Renal pelvis (tissue), 4 donors: Measurements from ENCODE around the gene AUTS2. TPM values are rescaled to one million over a fixed set of nuclear protein-coding genes. Genes with fewer than 3 reads are reported as not detected.
"Not testable (repeated sequence)": the region's sequence is repeated elsewhere in the genome, so short reads cannot be mapped to it uniquely, and the experiment has no call there.

Experiments used
- DNase-seq: peaks from one replicate; pipeline ENCODE4 v3.0.0-alpha.2; 2013
- polyA plus RNA-seq, 3 donors: library from polyadenylated mRNA; unstranded; fragments of 120-200 nt; gene quantifications; one replicate each; pipeline ENCODE4 v1.2.1, GENCODE V29; 2013; ENCODE audit not compliant: insufficient read length in 3 of 3

AUTS2 gene
- polyA plus RNA-seq, 3 donors = 85.8 to 114 (median 86.6) TPM

DNA sequence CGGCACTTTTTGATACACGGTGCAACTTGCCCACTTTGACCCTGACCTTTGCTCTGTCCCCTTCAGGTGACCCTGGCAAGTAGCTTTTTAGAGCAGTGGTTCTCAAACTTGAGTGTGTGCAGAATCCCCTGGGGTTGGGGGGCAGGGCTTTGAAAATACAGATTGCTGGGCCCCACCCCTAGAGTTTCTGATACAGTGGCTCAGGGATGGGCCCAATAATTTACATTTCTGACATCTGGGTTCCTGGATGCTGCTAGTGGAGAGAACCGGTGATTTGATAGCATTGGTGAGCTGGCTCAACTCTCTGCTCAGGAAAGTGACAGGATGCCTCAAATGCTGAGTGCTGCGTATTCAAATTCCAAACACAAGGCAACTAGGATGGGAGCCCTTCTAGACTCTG is 995.9 kb downstream of the AUTS2 start:
- DNase-seq = no peak

DNA sequence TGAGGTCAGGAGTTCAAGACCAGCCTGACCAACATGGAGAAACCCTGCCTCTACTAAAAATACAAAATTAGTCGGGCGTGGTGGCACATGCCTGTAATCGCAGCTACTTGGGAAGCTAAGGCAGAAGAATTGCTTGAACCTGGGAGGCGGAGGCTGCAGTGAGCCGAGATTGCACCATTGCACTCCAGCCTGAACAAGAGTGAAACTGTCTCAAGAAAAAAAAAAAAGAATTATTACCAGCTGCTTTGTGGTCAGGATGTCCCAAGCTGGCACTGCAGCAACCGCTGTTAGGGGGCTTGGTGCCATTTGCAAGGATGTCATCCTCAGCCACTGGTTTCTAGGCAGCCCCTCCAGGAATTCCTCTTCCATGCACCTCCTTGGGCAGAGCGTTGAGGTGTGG is 996.6 kb downstream of the AUTS2 start:
- DNase-seq = not testable (repeated sequence)

DNA sequence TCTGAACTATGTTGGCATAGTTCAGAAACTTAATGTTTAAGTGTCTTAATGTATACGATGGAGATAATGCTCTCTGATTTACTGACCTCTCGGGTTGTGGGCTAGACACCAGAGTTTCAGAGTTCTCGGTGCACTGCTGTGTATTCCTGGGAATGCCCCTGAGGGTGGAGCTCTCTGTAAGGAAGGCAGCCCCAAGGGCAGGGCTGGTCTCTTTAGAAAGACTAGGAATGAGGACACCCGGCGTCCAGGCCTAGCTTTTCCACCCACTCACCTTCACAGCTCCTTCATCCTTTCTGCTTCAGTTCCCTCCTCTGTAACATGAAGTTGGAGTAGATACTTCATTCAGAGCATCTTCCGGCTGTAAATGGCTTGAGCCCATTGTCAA is 997.1 kb downstream of the AUTS2 start:
- DNase-seq = no peak

DNA sequence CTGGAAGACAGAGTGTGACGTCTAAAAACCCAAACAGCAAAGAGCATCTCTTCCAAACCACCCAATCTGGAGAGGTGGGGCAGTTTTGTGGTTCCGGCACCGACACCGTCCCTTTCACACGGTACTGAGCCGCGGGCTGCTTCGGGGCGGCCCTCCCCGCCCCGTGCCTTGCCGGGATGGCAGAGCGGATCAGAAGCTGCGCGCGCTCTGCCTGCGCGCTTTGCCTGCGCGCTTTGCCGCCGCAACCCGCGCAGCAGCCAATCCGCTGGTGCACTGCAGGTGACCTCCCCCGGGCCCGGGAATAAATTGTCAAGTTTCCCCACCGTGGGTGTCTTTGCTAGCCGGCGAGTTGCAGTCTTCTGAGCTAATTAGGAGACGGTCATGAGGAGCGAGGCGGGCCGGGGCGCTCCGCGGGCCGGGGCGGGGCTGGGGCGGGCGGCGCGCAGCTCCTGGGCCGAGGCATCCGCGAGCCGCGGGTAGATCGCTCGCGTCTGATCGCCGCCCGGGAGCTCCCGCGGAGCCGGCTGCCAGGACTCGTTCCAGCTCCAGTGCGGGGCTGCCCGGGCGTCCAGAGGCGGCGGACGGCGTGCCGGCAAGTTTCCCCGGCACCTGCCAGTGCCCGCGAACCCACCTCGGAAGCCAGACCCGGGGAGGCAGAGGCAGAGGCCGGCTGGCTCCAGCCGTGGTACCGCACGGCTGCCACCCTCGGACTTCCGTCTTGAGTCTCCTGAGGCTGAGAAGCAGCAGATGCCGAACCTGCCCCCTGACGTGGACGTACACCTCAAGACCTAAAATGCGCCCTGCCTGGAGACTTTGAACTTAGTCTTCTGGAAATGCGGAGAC is 997.7 kb downstream of the AUTS2 start:
- DNase-seq = no peak

DNA sequence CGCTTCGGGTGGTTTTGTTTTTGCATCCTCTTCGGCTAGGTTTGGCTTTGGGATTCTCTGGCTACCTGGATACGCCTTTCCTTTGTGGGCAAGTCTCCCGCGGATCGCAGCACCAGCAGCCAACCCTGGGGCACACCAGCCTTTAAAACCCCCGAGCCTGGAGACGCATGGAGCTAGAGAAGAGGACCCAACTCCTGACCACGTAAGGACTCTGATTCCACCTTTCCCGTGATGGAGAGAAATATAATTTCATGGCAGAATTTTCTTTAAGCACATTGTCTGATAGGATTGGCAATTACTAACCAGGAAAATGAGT is 998.3 kb downstream of the AUTS2 start:
- no peak for DNase-seq

DNA sequence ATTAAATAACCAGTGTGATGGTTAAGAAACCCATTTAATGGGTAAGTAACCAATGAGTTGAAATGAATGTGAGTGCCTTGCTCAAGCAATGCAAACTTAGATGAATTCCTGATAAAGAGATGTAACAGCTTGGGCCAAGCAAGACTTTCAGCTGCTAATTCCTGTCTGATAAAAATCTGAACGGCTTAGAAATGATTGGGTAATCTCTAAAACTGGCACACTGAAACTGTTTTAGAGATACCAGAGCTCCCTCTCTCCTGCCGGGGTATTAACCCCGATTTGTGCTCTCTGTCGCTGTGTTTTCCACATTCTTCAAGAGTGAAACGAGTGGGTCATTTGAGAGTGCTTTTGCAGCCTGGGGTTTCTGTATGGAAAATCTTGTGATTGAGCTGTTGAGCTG is 998.8 kb downstream of the AUTS2 start:
- DNase-seq = no peak

DNA sequence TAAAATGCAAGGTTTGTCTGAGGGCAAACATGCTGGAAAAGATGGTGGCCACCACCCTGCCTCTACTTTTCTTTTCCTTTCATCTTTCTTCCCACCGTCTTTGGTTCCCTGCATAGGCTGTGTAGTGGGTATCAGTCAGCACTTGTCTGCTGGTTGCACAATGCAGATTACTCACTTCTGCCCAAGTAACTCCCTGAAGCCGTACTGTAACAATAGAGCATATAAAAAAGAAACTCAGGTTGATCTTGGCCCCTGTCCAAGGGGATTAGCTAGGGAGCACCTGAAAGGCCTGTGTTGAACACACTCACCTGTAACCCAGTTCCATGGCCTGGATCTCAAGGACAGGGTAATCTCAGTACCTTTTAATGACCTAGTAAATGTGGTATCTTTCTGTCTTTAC is 1000.7 kb downstream of the AUTS2 start:
- no peak for DNase-seq

DNA sequence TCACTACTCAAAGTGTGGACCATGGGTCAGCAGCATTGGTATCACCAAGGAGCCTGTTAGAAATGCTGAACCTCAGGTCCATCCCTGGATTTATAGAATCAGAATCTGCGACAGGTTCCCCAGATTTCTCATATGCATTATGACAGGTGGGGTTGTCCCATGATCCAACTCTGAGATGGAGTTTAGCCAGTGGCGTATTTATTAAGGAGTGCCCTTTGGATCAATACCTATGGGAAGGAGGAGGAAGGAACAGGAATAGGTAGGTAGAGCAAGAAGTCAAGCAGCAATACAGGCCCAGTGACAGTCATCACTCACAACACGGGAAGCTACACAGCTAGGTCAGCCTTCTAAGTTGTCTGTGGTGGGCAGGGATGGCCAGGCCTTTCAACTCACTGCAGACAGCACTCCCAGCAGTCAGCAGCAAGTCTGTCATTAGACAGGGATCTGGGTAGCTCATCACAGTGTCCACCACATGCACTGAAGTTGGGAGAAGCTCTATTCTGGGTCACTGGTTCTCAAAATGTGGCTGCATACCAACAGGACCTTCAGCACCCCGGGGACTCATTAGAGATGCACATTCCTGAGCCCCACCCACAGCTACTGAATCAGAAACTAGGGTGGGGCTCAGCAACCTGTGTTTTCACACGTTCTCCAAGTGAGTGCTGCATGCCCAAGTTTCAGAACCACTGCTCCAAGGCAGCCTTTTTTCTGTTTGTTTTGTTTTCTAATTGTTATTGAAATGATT is 1001.3 kb downstream of the AUTS2 start:
- no peak for DNase-seq

DNA sequence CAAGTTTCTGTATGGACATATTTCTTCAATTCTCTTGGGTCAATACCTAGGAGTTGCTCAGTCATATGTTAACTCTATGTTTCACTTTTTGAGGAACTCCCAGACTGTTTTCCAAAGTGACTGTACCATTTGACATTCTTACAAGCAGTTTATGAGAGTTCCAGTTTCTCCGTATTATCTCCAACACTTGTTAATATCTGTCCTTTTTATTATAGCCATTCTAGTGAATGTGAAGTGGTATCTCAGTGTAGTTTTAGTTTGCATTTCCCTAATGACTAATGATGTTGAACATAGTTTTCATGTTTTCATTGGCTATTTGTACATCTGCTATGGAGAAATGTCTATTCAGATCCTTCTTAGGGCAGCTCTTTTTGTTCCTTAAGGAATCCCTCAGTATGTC is 1002.7 kb downstream of the AUTS2 start:
- DNase-seq = no peak

DNA sequence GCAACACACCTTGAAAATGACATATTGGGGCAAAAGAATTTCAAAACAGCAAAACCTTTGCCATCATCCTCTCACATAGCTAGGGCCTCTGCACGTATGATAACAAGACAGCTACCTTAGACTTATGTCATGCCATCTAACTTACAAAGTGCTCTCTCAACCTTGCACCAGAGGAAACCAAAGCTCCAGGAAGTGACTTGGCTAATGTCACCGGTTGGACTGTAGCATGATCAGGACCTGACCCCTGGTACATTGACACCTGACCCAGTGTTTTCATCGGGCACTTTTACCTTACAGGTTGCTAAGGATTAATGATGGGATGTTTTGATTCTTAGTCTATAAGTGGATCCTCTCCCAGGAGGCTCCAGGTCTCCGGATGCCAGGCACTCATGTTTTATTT is 1003.8 kb downstream of the AUTS2 start:
- DNase-seq = no peak

DNA sequence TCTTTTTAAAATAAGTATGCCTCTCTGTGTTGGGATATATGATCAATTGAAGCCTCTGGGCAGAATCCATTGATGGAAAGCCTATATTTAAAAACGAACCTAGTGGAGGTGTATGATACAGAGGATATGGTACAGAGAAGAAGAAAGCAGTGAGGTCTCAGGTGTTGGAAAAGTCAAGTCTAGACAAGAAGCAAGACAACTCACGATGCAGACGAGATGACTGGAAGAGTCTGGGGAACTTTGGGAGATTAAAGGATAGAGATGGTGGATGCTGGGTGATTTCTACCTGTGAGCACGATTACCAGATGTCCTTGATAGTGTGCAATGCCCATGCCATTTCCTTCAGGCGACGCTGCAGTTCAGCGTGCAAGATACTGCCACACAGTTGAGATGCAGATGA is 1009.0 kb downstream of the AUTS2 start:
- DNase-seq = no peak

DNA sequence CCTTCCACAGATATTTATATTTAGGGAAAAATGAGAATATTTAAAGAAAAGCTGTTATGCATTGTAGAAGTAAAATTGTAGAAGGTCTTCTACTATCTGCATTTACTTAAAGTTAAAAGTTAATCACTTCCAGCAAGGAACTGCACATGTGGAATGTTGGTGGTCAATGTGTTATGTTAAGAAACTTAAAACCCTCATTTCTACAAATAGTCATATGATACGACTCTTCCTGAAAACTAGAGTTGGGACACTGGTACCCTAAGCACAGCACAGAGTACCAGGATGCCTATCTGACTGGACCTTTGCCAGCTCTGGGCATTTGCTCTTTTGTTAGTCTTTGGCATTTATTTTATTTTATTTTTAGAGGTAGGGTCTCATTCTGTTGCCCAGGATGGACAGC is 1009.5 kb downstream of the AUTS2 start:
- no peak for DNase-seq

DNA sequence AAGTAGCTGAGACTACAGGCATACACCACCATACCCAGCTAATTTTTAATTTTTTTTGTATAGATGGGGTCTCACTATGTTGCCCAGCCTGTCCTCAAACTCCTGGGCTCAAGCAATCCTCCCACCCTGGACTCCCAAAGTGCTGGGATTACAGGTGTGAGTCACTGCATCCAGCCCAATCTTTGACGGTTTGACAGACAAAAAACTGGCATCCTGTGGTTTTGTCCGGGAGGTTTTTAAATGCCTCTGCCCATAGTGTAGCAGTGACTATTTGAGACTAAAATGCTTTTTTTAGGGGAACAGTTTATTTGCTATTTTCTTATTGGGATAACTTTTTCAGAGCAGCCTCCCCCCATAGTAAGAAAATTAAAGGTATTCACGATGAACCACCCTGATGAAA is 1010.0 kb downstream of the AUTS2 start:
- DNase-seq = no peak

DNA sequence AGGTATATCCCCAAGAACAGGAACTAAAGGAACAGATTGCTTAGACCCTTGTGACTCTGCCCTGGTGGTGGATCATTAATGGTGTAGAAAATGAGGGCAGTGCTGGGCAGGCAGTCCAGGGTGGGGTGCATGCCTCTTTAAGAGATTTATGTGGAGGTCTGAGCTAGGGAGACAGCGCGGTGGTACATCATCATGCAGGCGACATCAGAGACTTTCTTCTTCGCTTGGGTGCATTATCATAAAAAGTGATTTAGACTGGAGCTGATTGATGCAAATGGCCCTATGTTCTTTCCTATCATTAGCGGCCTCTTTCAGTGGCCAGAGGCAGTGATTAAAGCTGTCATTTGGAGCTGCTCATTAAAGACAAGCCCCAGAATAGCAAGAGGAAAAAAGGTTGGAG is 1014.5 kb downstream of the AUTS2 start:
- no peak for DNase-seq

DNA sequence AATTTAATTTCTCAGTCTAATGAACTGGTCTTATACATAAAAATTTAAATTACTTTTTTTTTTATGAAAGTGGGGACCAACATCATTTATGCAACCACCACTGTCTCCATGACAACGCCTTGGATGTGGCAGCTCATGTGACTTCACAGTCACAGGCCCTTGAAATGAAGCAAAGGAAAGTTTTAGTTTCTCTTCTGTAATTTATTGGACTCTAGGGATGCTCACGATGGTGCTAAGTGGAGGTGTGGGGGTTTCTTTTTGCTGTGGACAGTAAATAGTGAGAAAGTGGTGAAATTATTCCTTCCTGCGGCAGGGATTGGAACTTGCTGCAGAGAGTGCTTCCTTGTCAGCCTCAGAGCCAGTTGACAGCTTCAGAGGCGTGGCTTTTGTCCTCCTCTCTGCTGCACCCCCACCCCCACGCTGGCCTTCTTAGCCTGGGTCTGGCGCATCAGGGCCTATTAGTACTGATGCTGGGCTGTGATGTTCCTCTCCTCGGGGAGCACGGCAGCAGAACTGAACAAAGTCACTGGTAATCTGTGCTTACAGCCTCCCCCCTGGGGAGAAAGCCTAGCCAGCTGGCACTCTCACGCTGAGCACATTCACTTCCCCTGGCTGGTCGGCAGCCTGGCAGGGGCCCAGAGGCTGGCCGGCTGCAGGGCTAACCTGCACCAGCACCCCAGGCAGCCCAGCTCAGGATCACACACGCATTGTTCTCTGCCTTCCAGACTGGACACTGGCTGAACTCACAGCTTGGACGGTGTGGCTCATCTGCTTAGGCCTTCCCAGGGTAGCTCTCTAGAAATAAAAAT is 1016.2 kb downstream of the AUTS2 start:
- no peak for DNase-seq

DNA sequence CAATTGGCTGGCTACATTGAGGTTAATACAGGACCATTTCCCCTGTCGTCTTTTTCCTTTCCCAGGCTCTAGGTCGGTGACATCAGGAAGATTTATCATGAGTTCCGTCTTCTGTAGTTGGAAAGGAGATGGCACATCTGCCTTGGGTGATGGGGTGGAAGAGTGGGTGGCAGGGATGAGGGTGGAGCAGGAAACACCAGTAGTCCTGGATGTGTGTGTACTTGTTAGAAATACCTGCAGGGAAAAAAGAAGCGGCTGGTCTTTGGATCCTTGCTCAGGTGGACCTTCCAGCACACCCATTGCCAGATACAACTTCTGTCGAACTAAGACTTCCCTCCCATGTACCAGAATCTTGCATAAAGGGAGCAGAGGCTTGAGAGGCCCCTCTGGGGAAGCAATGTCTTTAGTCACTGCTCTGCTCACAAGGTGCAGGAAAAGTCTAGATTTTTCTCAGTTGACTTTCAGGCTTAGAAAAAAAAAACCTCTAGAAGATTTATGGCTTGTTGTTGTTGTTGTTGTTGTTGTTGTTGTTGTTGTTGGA is 1016.9 kb downstream of the AUTS2 start:
- DNase-seq = no peak

DNA sequence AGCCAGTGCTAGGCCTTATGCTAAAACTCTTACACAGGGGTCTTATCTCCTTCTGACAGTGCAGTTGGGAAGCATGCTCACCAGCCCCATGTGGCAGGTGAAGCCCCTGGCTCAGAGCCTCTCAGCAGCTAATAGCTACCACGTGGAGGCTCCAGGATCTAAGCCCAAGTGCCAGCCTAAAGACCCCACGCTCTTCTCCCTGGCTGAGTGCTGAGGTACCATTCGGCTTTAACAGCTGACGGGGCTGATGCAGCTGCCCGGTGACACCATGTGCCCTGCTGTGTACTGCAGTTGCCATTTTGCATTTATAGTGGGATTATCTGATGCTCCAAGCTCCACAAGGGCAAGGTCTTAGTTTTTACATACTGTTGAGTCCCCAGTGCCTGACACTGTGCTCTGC is 1017.9 kb downstream of the AUTS2 start:
- DNase-seq = no peak

DNA sequence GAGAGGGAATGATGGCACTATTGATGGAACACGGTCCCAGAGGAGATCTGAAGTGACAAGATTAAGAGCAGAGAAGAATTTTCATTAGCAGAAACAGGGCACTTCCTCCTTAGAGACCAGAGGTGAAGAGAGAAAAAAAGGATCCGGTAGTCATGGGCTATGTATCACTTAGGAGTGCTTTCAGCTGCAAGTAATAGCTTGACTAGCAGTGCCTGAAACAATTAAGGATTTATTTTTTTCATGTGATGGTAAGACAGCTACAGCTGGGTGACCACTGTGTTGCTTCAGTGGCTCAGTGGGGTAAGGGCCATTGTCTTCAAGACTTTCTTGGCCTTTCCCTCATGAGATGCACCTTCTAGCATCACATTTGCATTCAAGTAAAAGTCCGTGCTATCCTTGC is 1018.5 kb downstream of the AUTS2 start:
- no peak for DNase-seq

DNA sequence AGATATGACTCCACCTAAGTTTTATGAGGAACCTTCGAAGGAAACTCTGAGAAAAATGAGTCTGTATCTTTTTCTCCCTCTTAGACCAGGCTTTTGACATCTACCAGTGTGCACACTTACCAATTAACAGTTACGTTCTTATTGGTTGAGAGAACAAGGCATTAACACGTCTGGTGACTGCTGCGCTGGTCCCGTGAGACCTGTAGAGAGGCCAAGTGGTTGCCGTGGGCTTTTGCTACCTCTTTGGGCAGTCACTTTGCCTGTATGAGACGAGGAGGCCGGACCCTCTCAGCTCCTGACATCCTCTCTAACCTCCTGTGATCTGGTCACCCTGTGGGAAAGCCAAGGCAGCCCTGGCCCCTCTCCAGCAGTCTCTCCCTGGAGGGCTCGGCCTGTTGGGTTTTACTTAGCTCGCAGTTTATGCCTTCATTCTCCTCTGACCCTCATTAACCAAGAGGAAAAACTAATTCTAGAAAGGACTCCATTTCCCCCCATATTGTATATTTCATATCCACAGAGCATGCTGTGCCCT is 1019.8 kb downstream of the AUTS2 start:
- no peak for DNase-seq

DNA sequence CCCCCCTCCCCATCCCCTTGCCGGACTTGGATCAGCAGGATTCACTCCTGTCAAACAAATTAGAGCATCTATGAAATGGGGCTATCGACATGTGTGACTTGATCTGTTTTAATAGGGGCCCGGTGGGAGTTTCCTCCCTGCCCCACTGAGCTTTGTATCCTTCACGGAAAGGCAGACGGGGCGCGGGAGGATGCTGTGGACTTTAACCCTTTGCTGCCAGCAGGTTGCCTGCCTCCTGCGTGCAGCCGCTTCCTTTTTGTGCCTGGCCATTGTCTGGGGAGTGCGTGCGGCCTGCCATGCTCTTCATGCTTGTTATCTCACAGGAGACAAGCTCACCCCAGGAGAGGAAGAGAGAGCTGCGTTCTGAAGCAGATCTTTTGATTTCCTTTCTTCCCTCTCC is 1020.9 kb downstream of the AUTS2 start:
- no peak for DNase-seq

DNA sequence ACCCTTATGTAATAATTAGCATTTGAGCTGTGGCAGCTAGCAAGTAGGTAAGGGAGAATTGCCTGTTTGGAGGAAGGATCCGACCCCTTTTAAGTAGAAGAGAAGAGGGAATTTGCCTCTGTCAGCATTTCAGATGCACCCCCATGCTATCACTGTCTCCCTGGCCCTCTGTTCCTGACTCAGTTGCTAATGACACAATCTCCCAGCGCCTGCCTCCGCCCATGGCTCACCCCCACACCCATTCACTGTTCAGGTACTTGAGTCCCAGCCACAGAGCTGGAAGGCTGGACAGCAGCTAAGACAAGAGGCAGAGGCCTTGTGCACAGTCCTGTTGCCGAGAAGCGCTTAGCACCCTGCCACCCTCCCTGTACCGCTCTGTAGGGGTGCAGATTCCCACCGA is 1021.4 kb downstream of the AUTS2 start:
- DNase-seq = no peak

DNA sequence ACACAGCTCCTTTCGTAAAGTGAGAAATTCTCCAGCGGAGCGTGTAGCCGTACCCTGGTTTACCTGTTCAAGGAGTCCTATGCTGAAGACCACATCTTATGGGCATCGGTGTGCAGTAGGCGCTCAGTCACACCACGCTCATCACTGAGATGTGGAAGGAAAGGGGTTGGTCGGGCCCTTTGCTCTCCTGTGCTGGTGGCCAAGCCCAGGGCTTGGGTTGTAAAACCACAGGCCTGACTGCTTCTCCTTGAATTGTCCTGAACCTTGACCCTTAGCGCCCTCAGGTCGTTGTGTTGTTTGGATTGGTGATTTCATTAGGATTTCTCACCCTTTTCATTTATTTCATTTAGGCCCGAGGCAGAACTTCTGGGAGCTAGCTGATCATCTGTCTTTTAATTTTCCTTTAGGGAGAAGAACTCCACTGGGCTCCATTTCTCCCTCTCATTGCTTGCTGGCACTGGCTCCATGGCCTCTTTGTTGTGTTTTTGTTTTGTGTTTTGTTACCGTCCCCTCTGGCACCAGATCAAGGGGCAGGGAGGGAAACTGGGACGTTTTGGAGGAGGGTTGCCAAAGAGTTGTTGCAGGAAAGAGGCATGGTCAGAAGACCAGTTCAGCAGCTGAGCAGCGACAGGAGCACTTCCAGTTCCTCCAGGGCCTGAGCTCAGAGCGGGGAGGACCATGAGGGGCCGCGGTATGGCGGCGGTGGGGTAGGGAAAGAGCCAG is 1022.2 kb downstream of the AUTS2 start:
- DNase-seq = no peak
